Caco-2 (cell line): ENCODE results near the gene GAPDHS. TPM values are rescaled to one million over a fixed set of nuclear protein-coding genes. Genes with fewer than 3 reads are reported as not detected.

ENCODE experiments used
- BruUV-seq: library from RNA; stranded (reverse); fragments of 400-500 nt; replicated peaks from 2 replicates; lab custom pipeline; 2021; lab: Mats Ljungman, UMichigan
- CTCF ChIA-PET: fragments of 300-600 bp; sonication (Branson Sonifier 250); formaldehyde crosslinking; loops from one replicate; lab custom pipeline; 2022; ENCODE audit warnings: antibody characterized with exemption; lab: Charles Lee
- POLR2A ChIA-PET: fragments of 300-600 bp; sonication (Branson Sonifier 250); formaldehyde crosslinking; loops from one replicate; lab custom pipeline; 2022; ENCODE audit warnings: antibody characterized with exemption; lab: Charles Lee
- DNase-seq, 2 experiments: peaks; one replicate each; pipeline versions ENCODE4 v3.0.0 to v3.0.0-alpha.2; 2020 to 2022
- H3K27me3 ChIP-seq: replicated peaks from 2 replicates; pipeline ENCODE4 v1.6.0; 2011; ENCODE audit warnings: low read length; ENCODE audit not compliant: control insufficient read depth, insufficient read depth
- H3K36me3 ChIP-seq: 2 replicates; pipeline ENCODE4 v1.5.1; 2011; ENCODE audit warnings: low read length; ENCODE audit not compliant: control insufficient read depth, insufficient read depth
- H3K4me1 ChIP-seq: fragments of 250-450 bp; sonication (Bioruptor Pico); 2 replicates; pipeline ENCODE4 v1.5.1; 2020; ENCODE audit warnings: mild to moderate bottlenecking
- H3K4me3 ChIP-seq: 2 replicates; pipeline ENCODE4 v1.5.1; 2011; ENCODE audit warnings: low read depth, mild to moderate bottlenecking, control low read depth, low read length
- H3K9me3 ChIP-seq: fragments of 250-450 bp; sonication (Bioruptor Pico); 2 replicates; pipeline ENCODE4 v1.5.1; 2020; ENCODE audit warnings: mild to moderate bottlenecking, moderate library complexity
- H3K27ac Mint-ChIP-seq: one replicate; pipeline ENCODE4 v1.8.0; 2022; ENCODE audit warnings: mixed read lengths; ENCODE audit not compliant: unreplicated experiment
- H3K27me3 Mint-ChIP-seq: one replicate; pipeline ENCODE4 v1.8.0; 2022; ENCODE audit warnings: mixed read lengths; ENCODE audit not compliant: insufficient read depth, unreplicated experiment
- H3K36me3 Mint-ChIP-seq: one replicate; pipeline ENCODE4 v1.8.0; 2022; ENCODE audit warnings: mild to moderate bottlenecking, mixed read lengths; ENCODE audit not compliant: insufficient read depth, unreplicated experiment
- H3K4me1 Mint-ChIP-seq: one replicate; pipeline ENCODE4 v1.8.0; 2022; ENCODE audit warnings: low read depth, mixed read lengths; ENCODE audit not compliant: unreplicated experiment
- H3K4me3 Mint-ChIP-seq: one replicate; pipeline ENCODE4 v1.8.0; 2022; ENCODE audit warnings: mild to moderate bottlenecking, moderate library complexity, mixed read lengths; ENCODE audit not compliant: unreplicated experiment
- H3K9me3 Mint-ChIP-seq: one replicate; pipeline ENCODE4 v1.8.0; 2022; ENCODE audit warnings: mixed read lengths; ENCODE audit not compliant: unreplicated experiment
- CTCF ChIP-seq, 2 experiments: fragments of 200-600 bp in 1 of 2; IDR thresholded peaks; 1 replicate in 1 of 2; 2 replicates in 1 of 2; pipeline versions ENCODE4 v1.5.1 to v1.8.0; 2011 to 2022; ENCODE audit warnings: antibody characterized with exemption in 1 of 2, control low read depth in 1 of 2, inconsistent platforms in 1 of 2, low read depth in 1 of 2, low read length in 1 of 2, mild to moderate bottlenecking in 1 of 2, moderate library complexity in 1 of 2; ENCODE audit not compliant: insufficient read depth in 1 of 2, severe bottlenecking in 1 of 2, unreplicated experiment in 1 of 2
- intact Hi-C: fragments of 100-400 bp; cut with micrococcal nuclease; formaldehyde crosslinking; loops from one replicate; pipeline ENCODE4 v1.10.0; 2022; ENCODE audit not compliant: unreplicated experiment
- total RNA-seq: library from RNA; stranded (reverse); gene quantifications from 2 replicates; pipeline ENCODE4 v1.2.3, GENCODE V29; 2022

The GAPDHS gene
- total RNA-seq, 1 experiment from 2014 or later = not detected

- Mint-ChIP-seq H3K27ac (no peak overlapping the region), H3K36me3 (peaks cover 5% of the 10 kb centered on the region), H3K4me1 (no peaks in the 10 kb centered on the region), H3K9me3 (no peaks in the 10 kb centered on the region), H3K4me3 (no peak overlapping the region), H3K27me3 (peaks cover 27% of the 10 kb centered on the region)
- DNase-seq = no peak
- Histone ChIP-seq H3K36me3 (no peaks in the 10 kb centered on the region), H3K4me1 (0 out of 2 replicates have a peak, but pooled peaks cover 5% of the 10 kb centered on the region), H3K4me3 (no peak overlapping the region), H3K9me3 (0 out of 2 replicates have a peak, but pooled peaks cover 3% of the 10 kb centered on the region), H3K27me3 (no peaks in the 10 kb centered on the region)
- CTCF ChIA-PET = interaction anchor here (0.6 kb wide), 1 partner anchor 39 kb away, joined by 6 read pairs; no protein-coding TSS in a partner anchor
- BruUV-seq = no TSS peak
- intact Hi-C loops = no loop called here
- TF ChIP-seq CTCF (IDR thresholded peaks at IDR 0.05; ENCODE audit: insufficient read depth in 1 of 2, low read depth in 1 of 2, low read length in 1 of 2, severe bottlenecking in 1 of 2, unreplicated experiment in 1 of 2) = no peak
- POLR2A ChIA-PET = no interaction called here
Observed at GRCh38 chr19:35558400-35559280, 25.4 kb downstream of the GAPDHS start.

GRCh38 chr19:35559281-35559659 lies 26.0 kb downstream of the GAPDHS start:
- CTCF ChIA-PET = no interaction called here
- H3K36me3 Mint-ChIP-seq = peaks cover 5% of the 10 kb centered on the region
- Histone ChIP-seq H3K27me3 (no peaks in the 10 kb centered on the region), H3K9me3 (0 out of 2 replicates have a peak, but pooled peaks cover 3% of the 10 kb centered on the region), H3K36me3 (no peaks in the 10 kb centered on the region), H3K4me1 (0 out of 2 replicates have a peak, but pooled peaks cover 5% of the 10 kb centered on the region), H3K4me3 (no peak overlapping the region)
- POLR2A ChIA-PET = no interaction called here
- no peak overlapping the region for H3K4me3 Mint-ChIP-seq
- no peaks in the 10 kb centered on the region for H3K9me3 Mint-ChIP-seq
- DNase-seq = no peak
- no TSS peak for BruUV-seq
- H3K27ac Mint-ChIP-seq = no peak overlapping the region
- no peak for TF ChIP-seq CTCF (IDR thresholded peaks at IDR 0.05; ENCODE audit: insufficient read depth in 1 of 2, low read depth in 1 of 2, low read length in 1 of 2, severe bottlenecking in 1 of 2, unreplicated experiment in 1 of 2)
- intact Hi-C loops = no loop called here
- no peaks in the 10 kb centered on the region for H3K4me1 Mint-ChIP-seq
- peaks cover 27% of the 10 kb centered on the region for H3K27me3 Mint-ChIP-seq

GRCh38 chr19:35559781-35560180 lies 26.5 kb downstream of the GAPDHS start:
- Mint-ChIP-seq H3K27ac (no peak overlapping the region), H3K9me3 (no peaks in the 10 kb centered on the region), H3K27me3 (peaks cover 27% of the 10 kb centered on the region), H3K4me1 (no peaks in the 10 kb centered on the region), H3K36me3 (peaks cover 5% of the 10 kb centered on the region), H3K4me3 (no peak overlapping the region)
- TF ChIP-seq CTCF (IDR thresholded peaks at IDR 0.05; ENCODE audit: insufficient read depth in 1 of 2, low read depth in 1 of 2, low read length in 1 of 2, severe bottlenecking in 1 of 2, unreplicated experiment in 1 of 2) = no peak
- Histone ChIP-seq H3K4me1 (0 out of 2 replicates have a peak, but pooled peaks cover 5% of the 10 kb centered on the region), H3K4me3 (no peak overlapping the region), H3K9me3 (0 out of 2 replicates have a peak, but pooled peaks cover 3% of the 10 kb centered on the region), H3K36me3 (no peaks in the 10 kb centered on the region), H3K27me3 (no peaks in the 10 kb centered on the region)
- no peak for DNase-seq
- CTCF ChIA-PET = no interaction called here
- POLR2A ChIA-PET = no interaction called here
- no TSS peak for BruUV-seq
- intact Hi-C loops = no loop called here
